ENCODE results near the gene IL13.

GRCh38 chr5:132666310-132667123, 8.5 kb downstream of the IL13 start:
- no peak for TF ChIP-seq POLR2A (IDR thresholded peaks at IDR 0.05)
- no peak for TF ChIP-seq CTCF (IDR thresholded peaks at IDR 0.05)

All from lower leg skin (tissue), 3 donors.